C4-2B (cell line): Measurements from ENCODE around the gene ENO2.
"Not testable (repeated sequence)": the region's sequence is repeated elsewhere in the genome, so short reads cannot be mapped to it uniquely, and the experiment has no call there.

Experiments used
- H3K27ac ChIP-seq: fragments of 450-650 bp; 2 replicates; pipeline ENCODE4 v1.5.1; 2017
- CTCF ChIP-seq: fragments of 450-650 bp; conservative IDR thresholded peaks from 2 replicates; pipeline ENCODE4 v1.5.1; 2017; ENCODE audit warnings: mild to moderate bottlenecking
- ZFX ChIP-seq: fragments of 450-650 bp; IDR thresholded peaks from 2 replicates; pipeline ENCODE4 v1.6.1; 2017

Gene ENO2

GRCh38 chr12:6904280-6905276, 9.8 kb upstream of the ENO2 start, which contains the start of gene LRRC23:
TSS of gene LRRC23 (plus strand) at chr12:6904822. CDS start at chr12:6905634, 812 bp downstream.
- no peak for TF ChIP-seq CTCF
- H3K27ac ChIP-seq = peak within 1 kb of the TSS; percentile 70

- peak overlapping the region; percentile 70 for H3K27ac ChIP-seq
- TF ChIP-seq CTCF (no peak), ZFX (no peak)
Observed at GRCh38 chr12:6905414-6906040, 8.9 kb upstream of the ENO2 start.

- not testable (repeated sequence) for H3K27ac ChIP-seq
Observed at GRCh38 chr12:6908141-6908540, 6.2 kb upstream of the ENO2 start.

GRCh38 chr12:6909421-6910145, 4.8 kb upstream of the ENO2 start:
- TF ChIP-seq CTCF (no peak), ZFX (no peak)
- no peak overlapping the region for H3K27ac ChIP-seq

GRCh38 chr12:6912164-6912935, 2.0 kb upstream of the ENO2 start:
- no peak overlapping the region for H3K27ac ChIP-seq
- TF ChIP-seq CTCF (no peak), ZFX (no peak)

- H3K27ac ChIP-seq = no peak overlapping the region
- TF ChIP-seq ZFX = no peak
- no peak for TF ChIP-seq CTCF
Observed at GRCh38 chr12:6914947-6915788, 788 bp downstream of the ENO2 start.
